Right renal pelvis (tissue), 4 donors: ENCODE data around the gene BUB1B. TPM values are rescaled to one million over a fixed set of nuclear protein-coding genes. Genes with fewer than 3 reads are reported as not detected.
A peak's percentile ranks its signal among the peaks of the same experiment; 100 is the strongest.
"Not testable (repeated sequence)": the region's sequence is repeated elsewhere in the genome, so short reads cannot be mapped to it uniquely, and the experiment has no call there.

Source experiments
- DNase-seq, 4 donors: peaks; one replicate each; pipeline ENCODE4 v3.0.0-alpha.2; 2013; ENCODE audit warnings: low read depth in 4 of 4, low spot score in 3 of 4, missing footprints in 1 of 4
- polyA plus RNA-seq, 4 donors: library from polyadenylated mRNA; unstranded; fragments of 120-200 nt; gene quantifications; one replicate each; pipeline ENCODE4 v1.2.1, GENCODE V29; 2013; ENCODE audit not compliant: insufficient read length in 4 of 4

BUB1B gene, protein sequence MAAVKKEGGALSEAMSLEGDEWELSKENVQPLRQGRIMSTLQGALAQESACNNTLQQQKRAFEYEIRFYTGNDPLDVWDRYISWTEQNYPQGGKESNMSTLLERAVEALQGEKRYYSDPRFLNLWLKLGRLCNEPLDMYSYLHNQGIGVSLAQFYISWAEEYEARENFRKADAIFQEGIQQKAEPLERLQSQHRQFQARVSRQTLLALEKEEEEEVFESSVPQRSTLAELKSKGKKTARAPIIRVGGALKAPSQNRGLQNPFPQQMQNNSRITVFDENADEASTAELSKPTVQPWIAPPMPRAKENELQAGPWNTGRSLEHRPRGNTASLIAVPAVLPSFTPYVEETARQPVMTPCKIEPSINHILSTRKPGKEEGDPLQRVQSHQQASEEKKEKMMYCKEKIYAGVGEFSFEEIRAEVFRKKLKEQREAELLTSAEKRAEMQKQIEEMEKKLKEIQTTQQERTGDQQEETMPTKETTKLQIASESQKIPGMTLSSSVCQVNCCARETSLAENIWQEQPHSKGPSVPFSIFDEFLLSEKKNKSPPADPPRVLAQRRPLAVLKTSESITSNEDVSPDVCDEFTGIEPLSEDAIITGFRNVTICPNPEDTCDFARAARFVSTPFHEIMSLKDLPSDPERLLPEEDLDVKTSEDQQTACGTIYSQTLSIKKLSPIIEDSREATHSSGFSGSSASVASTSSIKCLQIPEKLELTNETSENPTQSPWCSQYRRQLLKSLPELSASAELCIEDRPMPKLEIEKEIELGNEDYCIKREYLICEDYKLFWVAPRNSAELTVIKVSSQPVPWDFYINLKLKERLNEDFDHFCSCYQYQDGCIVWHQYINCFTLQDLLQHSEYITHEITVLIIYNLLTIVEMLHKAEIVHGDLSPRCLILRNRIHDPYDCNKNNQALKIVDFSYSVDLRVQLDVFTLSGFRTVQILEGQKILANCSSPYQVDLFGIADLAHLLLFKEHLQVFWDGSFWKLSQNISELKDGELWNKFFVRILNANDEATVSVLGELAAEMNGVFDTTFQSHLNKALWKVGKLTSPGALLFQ
- 10 to 100 TPM; 27.1 to 31.3 (median 29.6) TPM for polyA plus RNA-seq

DNA sequence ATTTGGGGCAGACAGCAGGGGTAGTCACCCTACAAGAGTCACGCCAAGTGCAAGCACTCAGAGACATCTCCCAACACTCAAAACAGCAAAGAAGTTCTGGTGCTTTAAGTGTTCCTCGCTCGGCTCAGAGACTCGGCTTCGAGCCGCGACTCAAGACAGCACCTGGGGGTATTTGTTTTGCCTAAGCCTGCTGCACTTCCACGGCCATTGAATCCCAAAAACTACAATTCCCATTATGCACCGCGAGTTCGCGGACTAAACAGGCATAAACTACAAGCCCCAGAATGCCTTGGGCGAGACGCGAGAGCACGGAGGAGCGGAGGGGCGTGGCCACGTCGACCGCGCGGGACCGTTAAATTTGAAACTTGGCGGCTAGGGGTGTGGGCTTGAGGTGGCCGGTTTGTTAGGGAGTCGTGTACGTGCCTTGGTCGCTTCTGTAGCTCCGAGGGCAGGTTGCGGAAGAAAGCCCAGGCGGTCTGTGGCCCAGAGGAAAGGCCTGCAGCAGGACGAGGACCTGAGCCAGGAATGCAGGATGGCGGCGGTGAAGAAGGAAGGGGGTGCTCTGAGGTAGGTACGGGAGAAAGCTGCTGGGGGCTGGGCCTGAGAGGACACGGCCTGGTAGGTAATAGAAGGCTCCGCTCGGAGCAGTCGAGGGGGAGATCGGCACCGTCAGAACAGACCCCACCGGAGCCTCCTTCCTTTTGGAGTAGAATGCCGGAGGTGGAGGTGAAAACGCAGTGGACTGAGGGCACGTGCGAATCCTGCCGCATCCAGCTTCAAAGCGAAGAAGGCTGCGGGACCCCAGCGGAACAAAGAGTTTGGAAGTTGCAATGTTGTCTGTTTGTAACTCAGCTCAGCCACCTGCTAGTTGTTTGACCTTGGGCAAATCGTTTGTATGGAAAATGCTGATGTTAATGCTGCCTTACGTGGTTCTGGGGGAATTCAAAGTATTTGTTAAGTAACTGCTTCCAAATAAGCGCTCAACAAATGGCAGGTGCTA lies at the start of gene BUB1B:
Gene BUB1B, plus strand, starts transcription at position 381 of the 1,000 bp plus-strand sequence. Its CDS starts 152 bp downstream, at position 533.
- peak; percentile 91 to 95 (median 93) for DNase-seq

DNA sequence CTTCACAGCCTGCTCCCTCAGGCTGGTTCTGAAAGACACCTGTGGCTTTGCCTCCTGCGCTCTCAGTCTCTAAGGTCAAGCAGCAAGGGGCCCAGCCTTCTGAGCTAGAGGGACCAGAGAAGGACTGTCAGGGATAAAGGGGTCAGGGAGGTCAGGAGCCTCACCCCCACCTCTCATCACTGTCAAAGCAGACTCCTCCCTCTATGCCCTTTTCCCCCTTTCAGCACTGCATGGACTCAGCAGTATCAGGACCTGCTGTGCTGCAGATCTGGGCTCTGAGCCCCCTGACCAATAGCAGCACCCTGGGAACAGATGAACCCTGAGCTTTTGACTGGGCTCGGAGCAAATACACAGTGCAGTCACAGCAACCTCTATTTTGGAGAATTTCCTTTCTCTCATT lies 49.0 kb upstream of the BUB1B start:
- no peak for DNase-seq

DNA sequence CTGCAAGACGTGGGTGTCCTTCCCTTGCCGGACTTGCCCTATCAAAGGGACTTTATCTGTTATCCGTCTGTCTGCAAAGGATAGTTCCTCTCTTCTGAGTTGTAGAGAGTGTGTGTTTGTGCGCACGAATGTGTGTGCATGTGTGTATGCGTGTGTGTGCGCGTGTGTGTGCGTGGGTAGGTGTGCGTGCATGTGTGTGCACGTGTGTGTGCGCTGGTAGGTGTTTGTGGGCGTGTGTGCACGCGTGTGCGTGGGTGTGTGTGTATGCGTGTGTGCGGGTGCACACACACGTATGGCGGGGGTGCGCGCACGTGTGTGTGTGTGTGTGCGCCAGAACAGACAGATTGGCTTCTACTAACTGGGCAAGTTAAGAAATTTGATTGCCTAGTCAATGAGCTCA lies 48.1 kb upstream of the BUB1B start:
- no peak for DNase-seq

DNA sequence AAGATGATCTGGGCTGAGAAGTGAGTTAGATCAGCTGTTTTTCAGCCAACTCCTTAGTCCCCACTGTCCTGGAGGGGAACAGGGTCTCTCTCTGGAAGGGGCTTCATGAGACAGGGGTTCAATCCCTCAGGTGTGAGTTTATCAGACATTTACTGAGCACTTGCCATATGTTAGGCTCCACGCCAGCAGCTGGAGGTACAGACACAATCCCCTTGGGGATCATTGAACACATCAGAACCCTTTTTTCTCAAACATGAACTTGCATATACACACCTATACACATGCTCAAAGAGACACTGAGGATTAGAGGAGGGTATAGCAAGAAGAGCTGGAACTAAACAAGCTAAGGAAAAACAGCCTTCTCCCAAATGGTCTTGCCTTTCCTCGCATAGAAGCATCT lies 46.7 kb upstream of the BUB1B start:
- DNase-seq, result no peak

DNA sequence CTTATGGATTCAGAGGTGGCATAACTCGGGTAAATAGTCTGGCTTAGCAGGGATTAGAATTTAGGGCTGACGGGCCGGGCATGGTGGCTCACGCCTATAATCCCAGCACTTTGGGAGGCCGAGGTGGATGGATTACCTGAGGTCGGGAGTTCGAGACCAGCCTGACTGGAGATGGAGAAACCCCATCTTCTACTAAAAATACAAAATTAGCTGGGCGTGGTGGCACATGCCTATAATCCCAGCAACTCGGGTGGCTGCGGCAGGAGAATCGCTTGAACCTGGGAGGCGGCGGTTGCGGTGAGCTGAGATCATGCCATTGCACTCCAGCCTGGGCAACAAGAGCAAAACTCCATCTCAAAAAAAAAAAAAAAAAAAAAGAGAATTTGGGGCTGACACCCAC lies 45.8 kb upstream of the BUB1B start:
- not testable (repeated sequence) for DNase-seq

DNA sequence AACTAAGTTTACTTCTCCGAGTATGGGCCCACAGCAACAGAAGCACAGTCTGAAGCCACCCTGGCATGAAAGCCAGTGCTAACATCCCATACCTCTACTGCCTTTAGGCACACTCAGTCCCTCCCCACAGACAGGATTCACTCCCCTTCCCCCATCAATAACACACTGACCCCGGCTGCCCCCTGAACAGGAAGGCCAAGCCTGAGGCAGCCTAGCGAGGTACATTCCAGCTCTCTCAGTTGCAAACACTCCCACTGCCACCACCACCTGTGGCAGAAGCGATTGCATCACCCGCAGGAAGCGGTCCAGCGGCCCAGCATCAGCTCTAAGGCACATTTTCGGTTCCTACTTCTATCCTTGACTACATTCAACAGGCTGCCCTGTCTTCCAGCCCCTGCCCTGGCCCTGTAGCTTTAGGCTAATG lies 45.2 kb upstream of the BUB1B start:
- no peak for DNase-seq

DNA sequence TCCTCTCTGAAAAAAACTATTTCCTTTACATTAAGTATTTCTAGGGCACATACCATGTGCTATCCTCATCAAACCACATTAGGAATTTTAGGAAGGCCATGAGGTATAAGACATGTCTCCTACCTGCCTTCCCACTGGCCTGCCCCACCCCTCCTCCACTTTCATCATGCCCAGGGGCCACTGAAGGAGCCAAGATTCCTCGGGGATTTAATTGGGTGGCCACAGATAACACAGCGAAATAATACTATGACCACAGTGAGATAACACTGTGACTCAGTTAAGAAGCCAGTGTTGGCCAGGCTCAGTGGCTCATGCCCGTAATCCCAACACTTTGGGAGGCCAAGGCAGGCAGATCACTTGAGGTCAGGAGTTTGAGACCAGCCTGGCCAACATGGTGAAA lies 42.4 kb upstream of the BUB1B start:
- DNase-seq, result no peak

DNA sequence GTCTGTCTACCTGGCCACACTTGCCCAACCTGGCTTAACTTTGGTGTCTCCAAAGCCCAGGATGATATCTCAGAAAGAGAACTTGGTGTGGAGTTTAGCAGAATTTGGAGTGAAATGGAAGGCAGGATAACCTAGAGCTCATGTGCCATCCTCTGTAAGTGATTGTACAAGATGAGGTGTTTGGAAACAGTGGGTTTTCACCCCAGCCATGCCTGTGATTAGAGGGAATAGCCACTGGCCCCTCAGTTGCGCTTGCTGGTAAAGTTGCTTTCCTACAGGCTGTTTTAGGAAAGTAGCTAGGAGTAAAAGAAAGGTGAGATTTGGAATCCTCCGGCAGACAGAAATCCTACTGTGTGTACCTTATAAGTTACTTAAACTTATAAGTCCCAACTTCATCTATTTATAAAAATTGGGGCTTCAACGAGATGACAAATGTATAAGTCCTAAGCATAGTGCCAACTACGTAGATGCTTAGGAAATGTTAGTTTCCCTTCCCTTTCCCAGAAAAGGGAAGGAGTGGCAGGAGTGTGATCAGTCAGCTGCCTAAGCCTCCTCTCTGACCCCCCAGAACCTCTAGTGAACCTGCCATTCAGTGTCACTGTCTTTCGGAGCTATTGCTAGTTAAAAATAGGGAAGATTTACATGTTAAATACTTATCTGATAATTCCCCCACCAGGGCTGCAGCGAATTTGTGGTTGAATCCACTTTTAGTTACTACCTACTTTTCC lies 38.8 kb upstream of the BUB1B start:
- DNase-seq, result no peak

DNA sequence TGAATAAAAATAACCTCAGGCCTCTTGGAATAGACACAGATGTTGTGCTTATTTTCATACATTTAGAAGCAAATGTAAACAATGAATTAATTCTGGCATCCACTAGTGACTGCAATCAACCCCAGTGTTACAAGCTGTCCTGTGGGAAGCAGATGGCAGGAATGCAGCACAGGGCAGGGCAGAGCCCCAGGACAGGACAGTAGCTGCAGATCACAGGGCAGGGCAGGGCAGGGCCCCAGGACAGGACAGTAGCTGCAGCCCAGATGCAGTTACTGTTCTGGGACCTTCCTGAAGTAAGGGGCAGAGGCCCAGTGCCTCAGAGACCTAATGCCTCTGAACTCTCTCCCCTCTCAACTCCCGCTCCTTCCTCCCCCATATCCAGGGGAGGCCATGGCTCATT lies 37.9 kb upstream of the BUB1B start:
- DNase-seq, result not testable (repeated sequence)

DNA sequence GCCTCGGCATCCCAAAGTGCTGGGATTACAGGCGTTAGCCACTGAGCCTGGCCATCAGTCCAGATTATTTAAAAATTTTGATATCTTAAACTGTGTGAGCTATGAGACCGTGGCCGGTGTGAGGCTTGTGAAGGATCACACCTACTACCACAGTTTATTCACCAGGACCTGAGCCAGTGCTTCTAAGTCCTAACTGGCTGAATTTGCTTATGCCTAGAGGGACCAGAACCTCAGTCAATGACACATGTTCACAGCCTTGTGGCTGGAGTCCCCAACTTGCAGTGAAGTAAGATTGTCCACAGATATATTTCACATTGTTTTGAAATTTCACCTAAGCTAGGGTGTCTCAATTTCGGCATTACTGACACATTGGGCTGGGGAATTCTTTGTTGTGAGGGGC lies 37.0 kb upstream of the BUB1B start:
- not testable (repeated sequence) for DNase-seq

DNA sequence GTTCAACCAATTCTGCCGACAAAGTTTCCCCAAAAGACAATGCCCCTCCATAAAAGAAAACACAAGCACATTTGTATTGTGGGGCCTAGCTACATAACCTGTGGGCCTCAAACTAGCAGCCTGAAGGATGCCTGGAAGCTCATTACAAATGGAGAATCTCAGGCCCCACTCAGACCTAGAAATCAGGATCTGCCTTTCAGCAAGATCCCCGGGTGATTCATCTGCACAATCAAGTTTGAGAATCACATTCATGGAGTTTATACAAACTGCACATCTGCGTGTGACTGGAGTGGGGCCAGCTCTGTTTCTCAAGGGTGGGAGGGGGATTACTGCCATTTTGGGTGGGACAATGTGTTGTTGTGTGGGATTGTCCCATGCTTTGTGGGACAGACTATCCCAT lies 36.5 kb upstream of the BUB1B start:
- not testable (repeated sequence) for DNase-seq

DNA sequence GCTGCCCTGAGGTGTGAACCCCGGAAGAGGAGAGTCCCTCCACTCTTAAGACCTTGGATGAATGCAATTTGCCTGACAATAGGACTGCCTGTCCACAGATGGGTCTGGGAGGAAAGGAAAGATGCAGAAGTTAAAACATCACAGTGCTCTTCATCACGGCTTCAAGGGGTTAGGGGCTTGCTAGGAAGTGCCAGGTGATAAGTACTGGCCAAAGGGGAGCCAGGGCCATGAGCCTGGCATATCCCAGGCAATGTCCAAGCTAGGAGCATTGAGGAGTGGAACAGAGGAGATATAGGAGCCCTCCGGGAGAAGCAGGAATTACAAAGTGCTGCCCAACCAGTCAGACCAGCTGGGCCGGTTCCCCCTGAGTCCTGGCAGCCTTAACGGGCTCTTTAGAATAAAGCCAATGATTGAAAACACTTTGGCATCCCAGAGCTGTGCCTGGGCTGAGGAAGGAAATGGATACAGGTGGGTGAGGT lies 36.0 kb upstream of the BUB1B start:
- not testable (repeated sequence) for DNase-seq

DNA sequence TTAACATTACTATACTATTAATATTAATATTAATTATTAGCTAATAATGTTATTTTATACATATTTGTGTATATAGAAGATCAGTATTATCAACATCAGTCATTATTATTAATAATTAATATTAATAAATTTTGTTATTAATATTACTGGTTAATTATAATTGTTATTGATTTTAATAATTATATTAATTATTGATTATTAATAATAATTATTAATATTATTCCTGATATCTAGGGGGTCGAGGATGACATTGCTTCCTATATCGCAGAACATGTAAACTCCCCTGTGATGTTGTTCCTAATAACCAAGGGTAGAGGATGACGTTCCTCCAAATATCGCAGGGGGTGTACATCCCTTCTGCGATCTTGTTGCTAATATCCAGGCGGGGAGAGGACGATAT lies 34.9 kb upstream of the BUB1B start:
- no peak for DNase-seq

DNA sequence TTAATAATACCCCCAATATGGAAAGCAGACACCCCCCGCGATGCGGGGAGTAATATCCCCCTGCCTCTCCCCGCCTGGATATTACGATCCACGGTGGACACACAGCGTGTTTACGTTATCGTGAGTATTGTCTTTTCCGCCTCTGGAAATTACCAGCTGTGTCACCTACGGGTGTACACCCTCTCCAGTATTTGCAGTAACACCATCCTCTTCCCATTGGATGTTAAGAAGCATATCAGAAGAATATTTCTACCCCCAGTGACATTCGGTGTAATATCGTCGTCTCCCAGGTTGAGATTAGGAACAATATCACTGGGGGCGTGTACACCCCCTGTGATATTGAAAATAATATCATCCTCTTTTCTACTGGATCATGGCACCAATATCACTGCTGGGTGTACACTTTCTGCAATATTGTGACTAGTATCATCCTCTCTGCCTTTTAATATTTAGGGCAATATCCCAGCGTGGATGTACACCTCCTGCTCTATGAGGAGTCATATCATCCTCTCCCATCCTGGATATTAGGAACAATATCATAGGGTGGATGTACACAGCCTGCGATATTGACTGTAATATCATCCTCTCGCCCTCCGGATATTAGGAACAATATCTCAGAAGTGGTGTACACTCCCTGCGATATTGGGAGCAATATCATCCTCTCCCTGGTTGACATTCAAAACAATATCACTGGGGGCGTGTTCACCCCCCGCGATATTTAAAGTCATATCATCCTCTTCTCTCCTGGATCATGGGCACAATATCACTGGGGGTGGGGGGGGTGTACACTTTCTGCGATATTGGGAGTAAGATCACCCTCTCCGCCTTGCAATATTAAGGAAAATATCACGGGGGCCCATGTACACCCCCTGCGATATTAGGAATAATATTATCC lies 31.9 kb upstream of the BUB1B start:
- no peak for DNase-seq

DNA sequence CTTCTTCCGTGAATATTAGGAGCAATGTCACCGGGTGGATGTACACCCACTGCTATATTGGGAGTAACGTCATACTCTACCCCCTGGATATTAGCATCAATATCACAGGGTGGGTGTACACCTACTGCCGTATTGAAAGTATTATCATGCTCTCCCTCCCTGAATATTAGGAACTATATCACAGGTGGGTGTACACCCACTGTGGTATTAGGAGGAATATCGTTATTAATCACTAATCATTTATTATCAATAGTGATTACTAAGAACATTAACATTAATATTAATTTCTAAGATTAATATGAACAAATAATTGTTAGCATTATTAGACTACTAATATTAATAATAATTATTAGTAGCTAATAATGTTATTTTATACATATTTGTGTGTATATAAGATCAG lies 30.8 kb upstream of the BUB1B start:
- no peak for DNase-seq

DNA sequence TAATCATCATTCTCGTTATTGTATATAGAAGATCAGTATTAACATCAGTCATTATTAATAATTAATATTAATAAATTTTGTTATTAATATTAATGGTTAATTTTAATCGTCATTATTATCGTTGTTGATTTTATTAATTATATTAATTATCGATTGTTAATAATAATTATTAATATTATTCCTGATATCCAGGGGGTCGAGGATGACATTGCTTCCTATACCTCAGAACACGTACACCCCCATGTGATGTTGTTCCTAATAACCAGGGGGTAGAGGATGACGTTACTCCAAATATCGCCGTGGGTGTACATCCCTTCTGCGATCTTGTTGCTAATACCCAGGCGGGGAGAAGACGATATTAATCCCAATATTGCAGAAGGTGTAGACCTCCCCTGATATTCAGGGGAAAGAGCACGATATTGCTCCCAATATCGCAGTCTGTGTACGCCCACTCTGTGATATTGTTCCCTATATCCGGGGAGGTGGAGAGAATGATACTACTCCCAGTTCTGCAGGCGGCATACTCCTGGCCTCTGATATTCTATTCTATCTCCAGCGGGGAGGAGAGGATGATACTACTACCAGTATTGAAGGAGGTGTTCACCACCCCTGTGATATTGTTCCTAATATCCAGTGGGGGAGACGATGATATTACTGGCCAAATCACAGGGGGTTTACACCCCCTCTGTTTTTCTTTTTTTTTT lies 29.9 kb upstream of the BUB1B start:
- DNase-seq, result no peak

DNA sequence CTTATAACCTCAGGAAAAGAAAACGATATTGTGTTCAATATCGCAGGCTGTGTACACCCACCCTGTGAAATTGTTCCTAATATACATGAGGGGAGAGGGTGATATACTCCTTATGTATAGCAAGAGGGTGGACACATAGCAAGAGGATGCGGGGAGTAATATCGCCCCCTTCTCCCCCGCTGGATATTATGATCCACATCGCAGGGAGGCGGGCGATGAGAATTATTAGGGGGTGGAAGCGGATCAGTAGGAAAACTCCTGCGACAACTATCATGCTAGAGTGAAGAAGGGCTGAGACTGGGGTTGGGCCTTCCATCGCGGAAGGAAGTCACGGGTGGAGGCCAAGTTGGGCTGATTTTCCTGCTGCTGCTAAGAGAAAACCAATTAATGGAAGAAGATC lies 27.3 kb upstream of the BUB1B start:
- DNase-seq, result no peak

DNA sequence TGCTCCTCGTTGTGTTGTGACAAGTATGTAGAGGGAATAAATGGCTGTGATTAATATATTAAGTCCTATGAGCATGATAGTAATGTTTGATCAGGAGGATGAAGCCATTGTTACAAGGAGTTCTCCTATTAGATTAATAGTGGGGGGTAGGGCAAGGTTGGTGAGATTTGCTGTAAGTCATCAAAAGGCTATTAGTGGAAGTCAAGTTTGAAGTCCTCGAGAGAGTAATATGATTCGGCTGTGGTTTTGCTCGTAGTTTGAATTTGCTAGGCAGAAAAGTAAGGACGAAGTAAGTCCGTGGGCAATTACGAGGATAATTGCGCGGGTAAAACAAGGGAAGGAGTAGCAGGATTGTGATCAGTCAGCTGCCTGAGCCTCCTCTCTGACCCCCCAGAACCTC lies 26.0 kb upstream of the BUB1B start:
- no peak for DNase-seq
